Colonic mucosa (tissue), 4 donors: Measurements from ENCODE around the gene ITGA1. TPM values are rescaled to one million over a fixed set of nuclear protein-coding genes. Genes with fewer than 3 reads are reported as not detected.

Experiments used
- DNase-seq: peaks from one replicate; pipeline ENCODE4 v3.0.0-alpha.2; 2020
- H3K27ac ChIP-seq: fragments of 200-600 bp; one replicate; pipeline ENCODE4 v1.8.0; 2021
- H3K27me3 ChIP-seq: fragments of 200-600 bp; one replicate; pipeline ENCODE4 v1.8.0; 2021
- H3K36me3 ChIP-seq: fragments of 200-600 bp; one replicate; pipeline ENCODE4 v1.8.0; 2021
- H3K4me1 ChIP-seq: fragments of 200-600 bp; one replicate; pipeline ENCODE4 v1.8.0; 2021; ENCODE audit warnings: mild to moderate bottlenecking
- H3K4me3 ChIP-seq: fragments of 200-600 bp; one replicate; pipeline ENCODE4 v1.8.0; 2021
- H3K9ac ChIP-seq, 2 donors: one replicate each; pipeline ENCODE4 v1.7.0; 2013; ENCODE audit warnings: control low read depth in 2 of 2, low read depth in 2 of 2, low read length in 2 of 2
- H3K9me3 ChIP-seq: fragments of 200-600 bp; one replicate; pipeline ENCODE4 v1.8.0; 2021
- CTCF ChIP-seq: fragments of 200-600 bp; IDR thresholded peaks from one replicate; pipeline ENCODE4 v1.8.0; 2022; ENCODE audit warnings: antibody characterized with exemption, mild to moderate bottlenecking
- intact Hi-C: fragments of 100-400 bp; cut with DNase I; formaldehyde crosslinking; loops from one replicate; pipeline ENCODE4 v1.14.1; 2022
- total RNA-seq, 2 donors: library from RNA; stranded (reverse); fragmentation: NEBNext Ultra II Directional in 1 of 2; extraction: Animal tissue kit (Norgen Biotek cat#: 25700) in 1 of 2; gene quantifications; one replicate each; pipeline ENCODE4 v1.2.1, GENCODE V29; 2021
- donor health status: healthy.
- donor health status: DM: no; HTN: no; CAD: no.
- donor health status: DM: no; HTN: no; CAD: no.

ITGA1 gene
- total RNA-seq, 2 donors from 2014 or later = 19.2 to 52.5 TPM

DNA sequence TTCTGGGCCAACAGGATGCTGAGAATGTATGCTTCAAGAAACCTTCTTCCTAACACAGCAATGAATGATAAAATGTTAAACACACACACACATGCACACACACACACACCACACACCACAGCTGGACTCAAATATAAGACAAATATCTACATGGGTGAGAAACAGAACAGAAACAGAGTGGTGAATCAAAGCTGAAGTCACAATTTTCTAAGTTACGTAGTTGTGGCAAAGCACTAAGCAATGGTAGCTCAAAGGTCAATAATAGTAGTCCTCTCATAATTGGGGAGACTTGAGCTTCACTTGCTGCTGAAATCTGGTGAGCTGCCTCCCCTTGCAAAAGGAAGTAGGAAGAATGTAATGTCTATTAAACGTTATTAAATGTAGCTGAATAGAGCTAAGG is 33.7 kb upstream of the ITGA1 start:
- H3K4me1 ChIP-seq = no peaks in the 10 kb centered on the region
- no peak for DNase-seq
- no peak for TF ChIP-seq CTCF
- no peaks in the 10 kb centered on the region for H3K27me3 ChIP-seq
- no peak overlapping the region for H3K9ac ChIP-seq
- no peak overlapping the region for H3K4me3 ChIP-seq
- H3K9me3 ChIP-seq = no peaks in the 10 kb centered on the region
- H3K36me3 ChIP-seq = no peaks in the 10 kb centered on the region
- no peak overlapping the region for H3K27ac ChIP-seq
- intact Hi-C loops = no loop called here

GRCh38 chr5:52757527-52757926 is 30.2 kb upstream of the ITGA1 start:
- Histone ChIP-seq H3K9me3 (no peaks in the 10 kb centered on the region), H3K27me3 (no peaks in the 10 kb centered on the region), H3K36me3 (no peaks in the 10 kb centered on the region), H3K4me1 (no peaks in the 10 kb centered on the region), H3K9ac (no peak overlapping the region), H3K4me3 (no peak overlapping the region), H3K27ac (no peak overlapping the region)
- intact Hi-C loops = no loop called here
- DNase-seq = no peak
- no peak for TF ChIP-seq CTCF

GRCh38 chr5:52758014-52758413 is 29.7 kb upstream of the ITGA1 start:
- Histone ChIP-seq H3K9ac (no peak overlapping the region), H3K27ac (no peak overlapping the region), H3K9me3 (no peaks in the 10 kb centered on the region), H3K4me3 (no peak overlapping the region), H3K36me3 (no peaks in the 10 kb centered on the region), H3K27me3 (no peaks in the 10 kb centered on the region), H3K4me1 (no peaks in the 10 kb centered on the region)
- intact Hi-C loops = no loop called here
- TF ChIP-seq CTCF = no peak
- DNase-seq = no peak

DNA sequence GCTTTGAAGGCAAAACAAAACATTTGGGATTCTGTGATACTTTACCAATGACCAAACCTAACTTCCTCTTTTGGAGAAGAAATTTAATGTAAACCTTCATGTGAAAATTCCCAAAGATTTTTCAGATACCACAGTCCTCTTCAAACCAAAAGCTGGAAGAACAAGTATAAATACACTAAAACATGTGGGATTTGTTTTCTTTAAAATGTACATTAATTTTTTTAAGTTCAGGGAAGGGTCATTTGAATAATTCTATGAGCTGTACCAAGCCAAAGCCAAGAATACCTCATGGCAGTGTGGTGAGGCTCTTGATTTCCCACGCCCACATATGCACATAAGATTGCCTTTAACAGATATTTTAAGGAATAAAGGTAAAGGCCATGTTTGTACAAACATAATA is 28.4 kb upstream of the ITGA1 start:
- H3K9ac ChIP-seq = no peak overlapping the region

DNA sequence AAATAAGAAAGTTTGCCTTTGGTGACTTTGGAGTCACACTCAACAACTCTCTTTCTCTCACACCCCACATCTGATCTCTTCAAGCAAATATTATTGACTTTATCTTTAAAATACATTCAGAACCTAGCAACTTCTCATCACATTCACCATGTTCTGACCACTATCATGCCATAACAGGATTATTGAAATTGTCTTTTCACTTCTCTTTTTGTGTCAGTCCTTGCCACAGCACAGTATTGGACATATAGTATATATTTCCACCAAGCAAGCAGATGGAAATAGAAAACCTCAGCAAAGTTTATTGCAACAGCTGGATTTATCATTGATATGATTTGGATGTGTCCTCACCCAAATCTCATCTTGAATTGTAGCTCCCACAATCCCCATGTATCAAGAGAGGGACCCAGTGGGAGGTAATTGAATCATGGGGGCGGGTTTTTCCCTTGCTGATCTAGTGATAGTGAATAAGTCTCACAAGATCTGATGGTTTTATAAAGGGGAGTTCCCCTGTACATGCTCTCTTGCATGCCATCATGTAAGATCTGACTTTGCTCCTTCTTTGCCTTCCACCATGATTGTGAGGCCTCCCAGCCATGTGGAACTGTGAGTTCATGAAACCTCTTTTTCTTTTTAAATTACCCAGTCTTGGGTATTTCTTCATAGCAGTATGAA is 26.9 kb upstream of the ITGA1 start:
- H3K9me3 ChIP-seq = no peaks in the 10 kb centered on the region
- intact Hi-C loops = no loop called here
- no peak for TF ChIP-seq CTCF
- no peaks in the 10 kb centered on the region for H3K27me3 ChIP-seq
- H3K4me3 ChIP-seq = no peak overlapping the region
- H3K36me3 ChIP-seq = no peaks in the 10 kb centered on the region
- DNase-seq = no peak
- no peak overlapping the region for H3K9ac ChIP-seq
- no peaks in the 10 kb centered on the region for H3K4me1 ChIP-seq
- H3K27ac ChIP-seq = no peak overlapping the region

More for the DNA sequence above, 28.4 kb upstream of the ITGA1 start:
- H3K4me3 ChIP-seq = no peak overlapping the region
- no peak overlapping the region for H3K27ac ChIP-seq
- DNase-seq = no peak
- no peaks in the 10 kb centered on the region for H3K9me3 ChIP-seq
- no peaks in the 10 kb centered on the region for H3K4me1 ChIP-seq
- H3K36me3 ChIP-seq = no peaks in the 10 kb centered on the region
- no peaks in the 10 kb centered on the region for H3K27me3 ChIP-seq
- no peak for TF ChIP-seq CTCF
- intact Hi-C loops = no loop called here
